ENCODE measurements around the gene C2CD3.

Gene C2CD3

GRCh38 chr11:74018331-74019005 is 152.3 kb downstream of the C2CD3 start:
- DNase-seq, result no peak

GRCh38 chr11:74017631-74018030 is 153.2 kb downstream of the C2CD3 start:
- DNase-seq, result no peak

DNA sequence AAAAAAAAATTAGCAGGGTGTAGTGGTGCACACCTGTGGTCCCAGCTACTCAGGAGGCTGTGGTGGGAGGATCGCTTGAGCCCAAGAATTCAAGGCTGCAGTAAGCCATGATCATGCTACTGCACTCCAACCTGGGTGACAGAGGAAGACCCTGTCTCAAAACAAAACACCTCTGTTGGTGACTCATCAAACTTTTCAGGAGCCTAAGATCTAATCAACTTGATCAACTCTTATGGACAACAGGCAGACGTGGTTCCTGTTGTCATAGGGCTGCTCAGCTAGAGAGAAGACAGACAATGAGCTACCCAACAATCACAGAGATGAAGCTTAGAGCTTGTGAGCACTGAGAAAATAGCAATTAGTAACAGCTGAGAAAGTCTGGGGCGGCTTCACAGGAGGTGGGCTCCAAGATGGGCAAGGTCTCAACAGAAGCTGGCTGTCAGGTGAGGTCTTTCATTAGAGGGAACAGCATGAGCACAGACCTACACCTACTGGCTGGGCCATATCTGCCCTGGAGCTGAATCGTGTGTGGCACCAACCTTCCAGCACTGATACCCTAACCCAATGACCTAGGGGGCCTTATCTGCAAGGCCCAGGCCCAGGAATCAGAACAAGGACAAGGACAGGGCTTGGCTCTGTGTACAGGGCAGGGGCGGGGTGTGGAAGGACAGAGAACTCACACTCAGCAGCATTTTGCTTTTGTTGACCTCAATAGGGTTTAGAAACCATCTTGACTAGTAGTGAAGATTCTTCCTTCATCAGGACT is 154.7 kb downstream of the C2CD3 start:
- no peak for DNase-seq

- no peak for DNase-seq
Observed at GRCh38 chr11:74014880-74015279, 155.9 kb downstream of the C2CD3 start.

- DNase-seq, result no peak
Observed at GRCh38 chr11:74013141-74013540, 157.7 kb downstream of the C2CD3 start.

DNA sequence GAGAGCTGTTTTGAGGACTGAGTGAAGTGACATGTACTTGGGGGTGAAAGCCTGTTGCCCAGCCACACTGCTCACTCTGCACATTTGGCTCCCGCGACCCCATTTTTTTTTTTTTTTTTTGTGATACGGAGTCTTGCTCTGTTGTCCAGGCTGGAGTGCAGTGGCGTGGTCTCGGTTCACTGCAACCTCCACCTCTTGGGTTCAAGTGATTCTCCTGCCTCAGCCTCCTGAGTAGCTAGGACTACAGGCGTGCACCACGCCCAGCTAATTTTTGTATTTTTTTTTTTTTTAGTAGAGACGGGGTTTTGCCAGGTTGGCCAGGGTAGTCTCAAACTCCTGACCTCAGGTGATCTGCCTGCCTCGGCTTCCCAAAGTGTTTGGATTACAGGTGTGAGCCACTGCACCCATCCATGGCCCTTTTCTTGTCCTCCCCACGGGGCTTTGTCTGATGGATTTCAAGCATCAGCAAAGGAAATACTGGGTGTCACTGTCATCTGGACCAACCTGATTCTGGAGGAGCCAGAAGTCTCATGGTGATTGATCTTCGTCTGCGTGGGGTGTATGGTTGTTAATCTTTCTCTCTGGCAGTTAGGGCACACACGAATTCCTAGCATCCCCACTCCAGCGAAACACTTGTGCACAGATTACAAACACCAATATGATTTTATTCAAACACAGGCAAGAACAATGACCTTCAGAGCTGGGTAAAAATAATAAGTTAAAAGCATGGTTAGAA is 158.6 kb downstream of the C2CD3 start:
- DNase-seq, result no peak

GRCh38 chr11:74011360-74012073 is 159.3 kb downstream of the C2CD3 start:
- DNase-seq, result no peak

DNA sequence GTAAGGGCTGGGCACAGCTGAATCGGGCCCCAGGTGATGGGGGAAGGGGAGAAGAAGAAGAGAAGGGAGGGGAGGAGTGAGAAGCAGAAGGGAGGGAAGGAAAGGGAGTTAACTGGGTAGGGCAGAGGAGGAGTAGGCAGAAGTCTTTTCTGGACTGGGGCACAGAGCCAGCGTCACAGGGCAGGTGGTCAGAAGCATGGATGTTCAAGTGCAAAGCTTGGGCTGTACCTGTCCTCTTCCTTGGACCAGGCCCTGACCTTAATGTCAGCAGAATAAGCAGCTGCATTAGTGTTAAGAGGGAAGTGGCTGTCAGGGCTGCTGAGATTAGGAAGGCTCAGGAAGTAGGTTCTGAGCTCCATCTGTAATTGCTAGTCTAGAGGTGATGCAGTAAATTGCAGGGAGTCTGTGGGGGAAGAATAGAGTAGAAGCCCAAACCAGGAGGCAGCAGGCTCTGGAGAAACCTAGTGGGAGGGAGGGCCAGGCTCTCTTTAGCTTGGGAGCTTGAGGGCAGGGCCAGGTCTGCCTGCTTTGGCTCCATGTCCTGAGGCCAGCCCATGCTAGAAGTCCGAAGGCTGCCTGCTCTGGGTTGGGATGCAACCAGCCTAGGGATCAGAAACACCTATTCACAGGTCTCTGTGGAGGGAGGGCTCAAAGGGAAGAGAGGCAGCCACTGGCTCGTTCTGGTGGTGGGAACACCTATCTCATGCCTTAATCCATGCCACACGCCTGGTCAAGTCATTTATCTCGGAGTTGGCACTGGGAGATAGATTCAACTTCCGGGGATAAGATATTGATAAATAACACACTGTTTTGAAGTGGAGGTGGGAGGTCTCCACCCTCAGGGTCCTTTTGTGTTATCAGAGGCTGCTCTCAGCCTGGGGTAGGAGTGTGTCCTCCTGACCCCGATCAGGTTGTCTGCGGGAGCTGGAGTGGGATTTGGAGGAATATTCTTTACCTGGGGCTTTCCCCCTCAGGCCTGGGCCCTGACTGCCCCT is 160.2 kb downstream of the C2CD3 start:
- no peak for DNase-seq

DNA sequence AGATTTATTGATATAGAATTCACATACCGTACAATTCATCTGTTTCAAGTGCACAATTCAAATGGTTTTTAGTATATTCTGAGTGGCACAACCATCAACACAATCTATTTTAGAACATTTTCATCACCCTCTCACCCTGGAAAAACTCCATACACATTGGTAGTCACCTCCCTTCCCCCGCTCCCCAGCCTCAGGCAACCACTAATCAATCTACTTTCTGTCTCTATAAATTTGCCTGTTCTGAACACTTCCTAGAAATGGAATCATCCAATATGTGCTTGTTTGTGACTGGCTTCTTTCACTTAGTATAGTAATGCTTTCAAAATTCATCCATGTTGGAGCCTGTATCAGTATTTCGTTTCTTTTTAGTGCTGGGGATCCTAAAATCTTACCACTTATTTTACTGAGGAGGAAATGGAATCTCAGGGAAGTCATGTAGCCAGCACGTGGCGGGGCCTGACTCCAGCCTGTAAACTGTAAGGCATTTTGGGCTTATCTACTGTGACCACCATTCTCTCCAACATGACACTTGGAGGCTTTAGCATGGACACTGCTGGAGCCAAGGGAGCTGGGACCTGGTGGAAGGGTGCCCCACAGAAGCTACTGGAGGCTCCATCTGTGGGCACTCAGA is 161.0 kb downstream of the C2CD3 start:
- DNase-seq, result no peak

DNA sequence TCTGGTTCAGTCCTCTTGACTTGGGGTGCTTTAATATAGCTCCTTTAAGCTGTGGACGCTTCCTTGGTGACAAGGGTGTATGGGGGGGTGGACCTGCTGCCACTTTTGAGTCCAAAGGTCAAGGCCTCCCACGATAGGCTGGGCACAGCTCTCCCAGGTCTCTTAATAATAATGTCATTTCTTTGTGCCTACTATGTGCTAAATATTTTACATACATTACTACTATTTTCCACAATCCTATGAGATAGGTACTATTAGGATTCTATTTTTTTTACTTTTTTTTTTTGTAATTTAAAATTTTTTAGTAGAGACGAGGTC is 161.6 kb downstream of the C2CD3 start:
- DNase-seq, result no peak

GRCh38 chr11:74008373-74009229 is 162.2 kb downstream of the C2CD3 start, which contains the start of gene UCP3:
TSS of gene UCP3 (minus strand) at chr11:74009085. CDS start at chr11:74007042, 2,043 bp downstream.
- no peak for DNase-seq

- DNase-seq, result no peak
Observed at GRCh38 chr11:74007691-74008372, 163.0 kb downstream of the C2CD3 start.

DNA sequence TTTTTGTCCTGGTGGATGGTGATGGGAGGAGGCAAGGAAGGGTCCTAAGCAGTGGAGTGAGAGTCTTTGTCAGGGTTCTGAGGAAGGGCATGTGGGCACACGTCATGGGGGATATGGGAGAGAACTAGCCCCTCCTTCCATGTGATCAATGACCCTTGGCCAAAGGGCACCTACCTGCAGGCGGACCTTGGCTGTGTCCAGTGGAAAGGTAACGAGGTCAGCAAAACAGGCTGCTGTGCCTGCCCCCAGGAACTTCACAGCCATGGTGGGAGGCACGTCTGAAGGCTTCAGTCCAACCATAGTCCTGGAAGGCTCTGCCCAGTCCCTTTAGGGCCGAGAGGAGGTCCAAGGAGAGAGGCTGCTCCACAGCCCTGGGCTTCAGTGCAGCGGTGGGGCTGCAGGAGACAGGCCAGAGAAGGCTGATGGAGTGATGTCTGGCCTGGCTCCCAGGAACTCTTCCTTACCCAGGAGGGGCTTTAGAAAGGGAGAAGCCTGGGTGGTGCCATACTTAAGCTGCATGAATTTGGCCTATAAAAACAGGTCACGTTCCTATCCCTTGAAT is 164.0 kb downstream of the C2CD3 start:
- DNase-seq, result no peak

DNA sequence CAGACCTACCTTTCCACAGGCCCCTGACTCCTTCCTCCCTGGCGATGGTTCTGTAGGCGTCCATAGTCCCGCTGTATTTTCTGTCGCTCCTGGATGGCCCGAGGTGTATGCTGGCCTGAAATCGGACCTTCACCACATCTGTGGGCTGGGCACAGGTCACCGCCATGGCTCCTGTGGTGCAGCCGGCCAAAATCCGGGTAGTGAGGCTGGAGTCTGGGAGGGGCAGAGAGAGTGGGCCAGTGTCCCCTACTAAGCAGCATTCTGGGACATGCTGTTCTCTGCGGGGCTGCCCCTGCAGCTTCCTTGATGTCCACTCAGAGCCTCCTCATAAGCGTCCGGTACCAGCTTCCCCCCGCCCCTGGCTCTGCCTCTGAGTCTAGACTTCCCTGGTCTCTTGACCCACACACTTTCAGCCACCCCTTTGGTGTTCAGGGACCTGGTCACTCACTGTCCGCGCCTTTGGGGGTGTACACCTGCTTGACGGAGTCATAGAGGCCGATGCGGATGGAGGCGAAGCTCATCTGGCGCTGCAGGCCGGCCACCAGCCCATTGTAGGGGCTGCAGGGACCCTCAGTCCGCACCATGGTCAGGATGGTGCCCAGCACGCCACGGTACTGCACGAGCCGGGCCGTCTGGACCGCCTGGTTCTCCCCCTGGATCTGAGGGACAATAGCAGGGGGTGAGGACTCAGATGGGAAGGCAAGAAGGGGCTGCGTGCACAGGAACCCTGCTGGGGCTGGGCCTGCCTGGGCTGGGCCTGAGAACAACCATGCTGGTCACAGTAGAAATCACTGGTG is 164.9 kb downstream of the C2CD3 start:
- DNase-seq, result no peak

DNA sequence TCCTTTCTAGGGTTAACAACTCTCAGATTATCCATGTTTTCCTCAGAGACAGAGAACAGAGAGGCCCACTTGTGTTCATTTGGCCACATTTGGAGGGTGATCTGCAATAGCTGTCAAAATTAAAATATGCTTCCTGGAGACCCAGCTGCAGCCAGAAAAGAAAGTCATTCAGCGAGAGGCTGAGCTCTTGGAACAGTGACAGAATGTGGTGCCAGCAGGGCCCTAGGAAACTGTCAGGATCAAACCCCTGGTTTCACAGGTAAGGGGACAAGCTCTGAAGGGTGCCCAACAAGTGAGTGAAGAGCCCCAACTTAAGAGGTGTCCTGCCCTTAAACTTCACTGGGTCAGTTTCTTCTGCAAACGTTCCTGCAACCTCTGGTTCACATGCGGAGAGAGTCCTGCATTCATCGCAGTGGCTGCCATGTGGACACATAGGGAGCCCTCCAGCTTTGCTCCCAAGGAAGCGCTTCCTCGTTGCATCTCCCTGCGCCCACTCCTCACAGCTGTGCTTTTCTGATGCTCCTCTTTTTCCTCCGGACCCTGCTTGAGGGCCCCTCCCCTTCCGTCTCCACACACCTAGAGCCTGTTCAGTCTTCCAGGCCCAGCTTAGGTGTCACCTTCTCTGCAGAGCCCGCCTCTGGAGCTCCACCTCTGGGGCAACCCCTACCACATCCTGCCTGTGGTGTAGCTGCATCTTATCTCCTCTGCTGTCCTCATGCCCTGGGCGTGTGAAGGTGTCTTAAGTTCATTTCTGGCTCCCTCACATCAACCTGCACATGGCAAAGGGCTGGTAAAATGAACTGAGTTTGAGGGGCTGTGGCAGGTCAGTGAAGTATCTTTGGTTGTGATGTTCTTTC is 165.8 kb downstream of the C2CD3 start:
- DNase-seq, result peak; percentile 71

DNA sequence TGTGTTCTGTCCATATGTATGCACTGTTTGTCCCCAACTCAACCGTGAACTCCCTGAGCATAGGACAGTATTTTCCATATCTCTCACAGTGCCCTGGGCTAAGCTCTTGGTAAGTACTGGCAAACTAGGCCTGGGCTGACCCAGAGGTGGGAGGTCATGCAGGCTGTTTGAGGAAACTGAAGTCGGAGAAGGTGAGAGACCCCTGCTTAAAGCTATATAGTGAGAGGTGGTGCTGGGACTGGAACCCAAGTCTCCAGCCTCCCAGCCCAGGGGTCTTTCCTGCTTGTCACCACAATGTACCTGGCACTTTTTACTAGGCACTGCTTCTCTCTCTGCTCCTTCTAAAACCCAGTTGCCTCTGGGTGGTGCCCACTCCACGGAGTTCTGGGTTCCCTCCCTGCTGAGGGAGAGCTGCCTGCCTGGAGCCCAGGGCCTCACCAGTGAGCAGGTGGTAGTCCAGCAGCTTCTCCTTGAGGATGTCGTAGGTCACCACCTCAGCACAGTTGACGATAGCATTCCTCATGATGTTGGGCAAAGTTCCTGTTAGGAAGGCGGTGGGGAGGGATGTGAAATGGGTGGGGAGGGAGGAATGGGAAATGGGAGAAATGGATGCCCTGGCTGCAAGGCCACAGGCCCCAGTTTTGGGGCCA is 166.6 kb downstream of the C2CD3 start:
- no peak for DNase-seq

- no peak for DNase-seq
Observed at GRCh38 chr11:74002832-74003231, 168.0 kb downstream of the C2CD3 start.
